Rectal smooth muscle tissue (tissue), 1 donor: ENCODE results near the gene SYT2.
"Not testable (repeated sequence)": the region's sequence is repeated elsewhere in the genome, so short reads cannot be mapped to it uniquely, and the experiment has no call there.

Experiments
- H3K27ac ChIP-seq: one replicate; pipeline ENCODE4 v1.7.0; 2013; ENCODE audit warnings: low read depth, low read length, inconsistent platforms
- H3K27me3 ChIP-seq: one replicate; pipeline ENCODE4 v1.7.0; 2013; ENCODE audit warnings: low read length; ENCODE audit not compliant: control insufficient read depth, insufficient read depth
- H3K36me3 ChIP-seq: one replicate; pipeline ENCODE4 v1.7.0; 2013; ENCODE audit warnings: low read length; ENCODE audit not compliant: control insufficient read depth, insufficient read depth
- H3K4me1 ChIP-seq: one replicate; pipeline ENCODE4 v1.7.0; 2013; ENCODE audit warnings: low read length; ENCODE audit not compliant: control insufficient read depth, insufficient read depth
- H3K4me3 ChIP-seq: one replicate; pipeline ENCODE4 v1.7.0; 2013; ENCODE audit warnings: low read length
- H3K9ac ChIP-seq: one replicate; pipeline ENCODE4 v1.7.0; 2013; ENCODE audit warnings: low read length

The SYT2 gene

DNA sequence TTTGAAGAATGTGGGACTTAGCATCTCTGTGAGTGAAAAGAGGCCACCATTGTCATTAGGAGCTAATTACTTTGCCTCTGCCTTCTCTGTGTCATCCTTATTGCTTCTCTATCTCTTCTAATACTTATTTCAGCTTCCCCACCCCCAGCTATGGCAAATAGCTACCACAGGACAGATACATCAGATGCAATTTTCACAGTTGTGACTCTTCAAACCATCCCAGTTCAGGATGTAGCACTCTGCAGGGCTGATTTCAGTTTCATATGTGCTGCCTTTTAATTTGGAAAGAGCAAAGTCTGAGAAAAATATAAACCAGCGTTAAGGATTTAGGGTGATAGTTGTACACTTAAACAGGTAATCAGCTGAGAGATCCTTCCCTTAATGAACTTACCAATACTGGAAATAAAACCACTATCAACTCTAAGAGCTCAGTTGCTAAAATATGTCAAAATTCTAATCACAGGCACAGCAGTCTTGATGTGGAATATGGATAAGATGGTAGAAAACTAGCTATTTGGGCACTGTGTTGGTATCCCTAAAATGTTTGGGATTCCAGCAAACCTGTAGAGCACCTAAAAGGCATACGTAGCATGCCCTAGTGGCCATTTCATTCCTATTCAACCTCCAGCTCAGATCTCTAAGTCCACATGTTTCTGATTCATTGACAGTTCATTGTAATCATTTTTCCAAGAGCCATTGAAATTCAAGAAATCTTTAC is 148.4 kb downstream of the SYT2 start:
- Histone ChIP-seq H3K9ac (no peak overlapping the region), H3K27ac (peak overlapping the region; percentile 76), H3K4me3 (no peak overlapping the region), H3K4me1 (peaks cover 51% of the 10 kb centered on the region), H3K27me3 (no peaks in the 10 kb centered on the region), H3K36me3 (peaks cover 7% of the 10 kb centered on the region)

DNA sequence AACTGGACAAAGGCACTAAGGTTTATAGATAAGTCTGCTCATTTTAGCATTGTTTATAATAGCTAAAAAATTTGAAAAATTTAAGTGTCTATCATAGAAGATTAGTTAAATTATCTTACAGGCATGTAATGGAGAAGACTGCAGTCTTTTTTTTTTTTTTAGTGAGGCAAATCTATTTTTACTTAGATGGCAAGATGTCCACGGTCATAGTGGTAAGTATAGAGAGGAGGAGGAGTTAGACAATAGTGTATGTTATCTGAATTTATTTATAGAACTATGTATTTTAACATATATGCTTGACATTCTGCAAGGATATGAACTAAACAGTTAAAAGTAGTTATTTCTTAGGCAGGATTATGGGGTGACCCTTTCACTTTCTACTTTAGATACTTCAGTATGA is 149.0 kb downstream of the SYT2 start:
- H3K4me1 ChIP-seq = peaks cover 47% of the 10 kb centered on the region
- H3K4me3 ChIP-seq = no peak overlapping the region
- H3K36me3 ChIP-seq = peaks cover 7% of the 10 kb centered on the region
- peak overlapping the region; percentile 76 for H3K27ac ChIP-seq
- H3K9ac ChIP-seq = no peak overlapping the region
- H3K27me3 ChIP-seq = no peaks in the 10 kb centered on the region

DNA sequence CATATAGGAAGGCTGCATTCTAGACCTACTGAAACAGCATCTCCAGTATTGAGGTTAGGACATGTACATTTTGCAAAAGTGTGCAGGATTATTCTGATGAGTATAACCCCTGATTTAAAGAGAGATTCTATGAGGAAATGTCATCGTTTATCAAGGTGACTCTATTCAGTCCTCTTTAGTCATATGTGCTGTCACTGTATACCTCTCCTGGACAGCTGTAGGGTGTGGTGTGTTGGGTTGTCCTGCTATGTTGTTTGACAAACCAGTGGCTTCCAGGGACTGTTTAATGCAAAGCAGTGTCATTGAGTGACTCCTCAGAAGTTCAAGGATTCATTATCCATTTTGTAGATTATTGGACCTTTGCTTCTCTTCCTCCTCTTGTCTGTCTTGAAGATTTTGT is 152.6 kb downstream of the SYT2 start:
- not testable (repeated sequence) for H3K4me3 ChIP-seq, H3K27ac ChIP-seq, H3K36me3 ChIP-seq, H3K9ac ChIP-seq, H3K27me3 ChIP-seq
- H3K4me1 ChIP-seq = peaks cover 40% of the 10 kb centered on the region

DNA sequence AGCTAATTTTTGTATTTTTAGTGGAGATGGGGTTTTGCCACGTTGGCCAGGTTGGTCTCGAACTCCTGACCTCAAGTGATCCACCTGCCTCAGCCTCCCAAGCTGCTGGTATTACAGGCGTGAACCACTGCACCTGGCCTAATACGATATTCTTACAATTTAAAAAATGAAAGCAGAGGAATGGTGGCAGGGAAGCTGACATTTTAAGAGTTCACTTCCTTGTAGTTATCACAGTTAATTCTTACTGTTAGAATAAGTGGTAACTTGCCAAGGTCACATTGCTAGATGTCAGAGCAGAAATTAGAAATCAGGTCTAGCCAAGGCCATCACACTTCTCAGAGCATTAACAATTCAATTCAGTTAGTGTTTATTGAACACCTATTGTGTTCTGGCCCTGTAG is 154.2 kb downstream of the SYT2 start:
- Histone ChIP-seq H3K27ac (peak overlapping the region; percentile 64), H3K4me1 (peaks cover 32% of the 10 kb centered on the region)
- H3K36me3 ChIP-seq, H3K4me3 ChIP-seq, H3K27me3 ChIP-seq, H3K9ac ChIP-seq: not testable (repeated sequence)

DNA sequence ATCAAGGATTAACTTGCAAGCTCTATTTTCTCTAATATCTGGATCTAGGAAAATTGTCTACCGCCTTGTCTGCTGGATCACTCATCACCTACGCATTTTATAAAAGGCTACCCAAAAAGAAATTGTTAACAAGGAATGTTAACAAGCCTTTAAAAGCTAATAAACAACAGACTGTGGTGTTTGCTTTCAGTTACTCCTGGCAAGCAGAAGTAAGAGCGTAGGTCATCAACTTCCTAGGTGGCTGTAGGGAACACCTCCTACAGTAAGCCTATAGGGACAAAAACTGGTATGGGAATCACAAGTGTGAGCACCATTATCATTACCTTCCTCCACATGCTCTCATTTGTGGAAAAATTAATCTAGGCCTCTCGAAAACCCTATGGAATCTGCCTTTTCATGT is 155.6 kb downstream of the SYT2 start:
- H3K27ac ChIP-seq = peak overlapping the region; percentile 30
- not testable (repeated sequence) for H3K36me3 ChIP-seq, H3K27me3 ChIP-seq, H3K4me3 ChIP-seq, H3K9ac ChIP-seq
- H3K4me1 ChIP-seq = peaks cover 30% of the 10 kb centered on the region

DNA sequence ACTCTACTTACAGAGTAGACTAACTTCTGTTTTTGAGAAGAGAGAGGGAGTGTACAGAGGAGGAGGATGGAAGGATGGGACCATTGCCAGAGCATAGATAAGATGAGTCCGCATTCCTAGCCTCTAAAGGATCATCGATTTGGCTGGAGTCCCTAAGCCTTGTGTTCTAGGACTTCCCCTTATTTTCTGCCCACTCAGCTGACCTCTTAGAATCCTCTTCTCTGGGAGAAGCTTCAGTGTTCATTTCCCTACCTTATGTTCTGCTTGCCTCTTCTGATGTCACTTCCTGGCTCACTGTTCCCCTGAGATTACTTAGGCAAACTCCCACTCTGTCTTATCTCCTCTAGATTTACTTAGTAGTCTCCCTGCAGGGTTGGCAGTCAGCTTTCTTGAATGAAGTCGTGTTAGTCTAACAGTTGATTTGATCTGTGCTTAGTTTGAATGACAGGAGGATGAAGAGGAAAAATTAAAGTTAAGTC is 156.7 kb downstream of the SYT2 start:
- Histone ChIP-seq H3K27ac (peak overlapping the region; percentile 76), H3K36me3 (no peaks in the 10 kb centered on the region), H3K27me3 (no peaks in the 10 kb centered on the region), H3K9ac (no peak overlapping the region), H3K4me3 (no peak overlapping the region), H3K4me1 (peaks cover 30% of the 10 kb centered on the region)

DNA sequence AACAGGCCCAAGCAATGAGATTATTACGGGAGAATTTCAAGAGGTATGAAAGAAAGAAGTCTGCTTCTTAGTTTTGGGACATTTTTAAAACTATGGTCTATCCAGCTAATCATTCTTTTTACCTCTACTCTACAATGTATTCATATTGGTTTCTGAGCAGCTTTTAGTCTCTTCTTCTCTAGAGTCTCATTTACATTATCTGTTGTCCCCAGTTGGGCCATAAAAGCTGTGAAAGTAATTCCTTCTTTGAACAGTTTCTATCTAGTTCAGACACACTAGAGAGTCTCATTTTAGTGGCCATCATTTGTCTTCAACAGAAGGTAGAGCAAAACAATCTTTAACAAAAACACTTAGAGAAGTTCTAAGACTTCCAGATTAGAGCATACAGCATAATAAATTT is 157.2 kb downstream of the SYT2 start:
- peaks cover 28% of the 10 kb centered on the region for H3K4me1 ChIP-seq
- H3K4me3 ChIP-seq, H3K9ac ChIP-seq, H3K27me3 ChIP-seq, H3K36me3 ChIP-seq: not testable (repeated sequence)
- H3K27ac ChIP-seq = peak overlapping the region; percentile 76

DNA sequence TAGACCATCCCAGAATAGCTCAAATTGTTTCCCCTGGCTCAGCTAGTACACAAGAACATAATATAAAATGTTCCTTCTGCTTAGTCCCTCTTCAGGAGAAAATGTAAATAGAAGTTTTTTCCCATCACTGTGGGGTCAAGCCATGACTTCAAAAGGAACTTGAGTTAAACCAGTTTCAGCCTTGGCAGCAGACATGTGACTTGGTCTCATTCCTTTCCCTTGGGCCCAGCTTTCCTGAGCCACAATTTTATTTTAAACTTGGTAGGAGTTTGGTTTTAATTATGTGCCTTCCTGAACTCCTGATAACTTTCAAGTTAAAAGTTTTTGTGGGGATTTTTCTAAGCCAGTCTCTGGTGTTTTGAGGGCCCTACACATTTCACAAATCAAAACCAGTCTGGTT is 157.6 kb downstream of the SYT2 start:
- not testable (repeated sequence) for H3K9ac ChIP-seq, H3K27me3 ChIP-seq, H3K4me3 ChIP-seq, H3K36me3 ChIP-seq
- H3K27ac ChIP-seq = peak overlapping the region; percentile 76
- H3K4me1 ChIP-seq = peaks cover 28% of the 10 kb centered on the region

DNA sequence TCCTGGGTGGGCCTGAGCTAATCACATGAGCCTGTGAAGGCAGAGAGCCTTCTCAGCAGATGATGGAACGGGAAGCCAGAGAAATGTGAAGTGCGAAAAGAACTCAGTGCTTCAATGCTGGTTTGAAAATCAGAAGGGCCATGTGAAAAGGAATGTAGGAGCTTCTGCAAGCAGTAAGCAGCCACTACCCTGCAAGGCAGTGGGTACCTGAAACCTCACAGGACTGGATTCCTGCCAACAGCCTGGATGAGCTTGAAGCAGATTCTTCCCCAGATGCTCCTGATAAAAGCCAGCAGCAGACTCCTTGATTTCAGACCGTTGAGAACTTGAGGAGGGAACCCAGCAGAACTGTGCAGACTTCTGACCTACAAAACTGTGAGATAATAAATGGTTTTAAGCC is 158.6 kb downstream of the SYT2 start:
- Histone ChIP-seq H3K9ac (no peak overlapping the region), H3K36me3 (no peaks in the 10 kb centered on the region), H3K4me3 (no peak overlapping the region), H3K27ac (peak overlapping the region; percentile 76), H3K27me3 (no peaks in the 10 kb centered on the region), H3K4me1 (peaks cover 23% of the 10 kb centered on the region)

DNA sequence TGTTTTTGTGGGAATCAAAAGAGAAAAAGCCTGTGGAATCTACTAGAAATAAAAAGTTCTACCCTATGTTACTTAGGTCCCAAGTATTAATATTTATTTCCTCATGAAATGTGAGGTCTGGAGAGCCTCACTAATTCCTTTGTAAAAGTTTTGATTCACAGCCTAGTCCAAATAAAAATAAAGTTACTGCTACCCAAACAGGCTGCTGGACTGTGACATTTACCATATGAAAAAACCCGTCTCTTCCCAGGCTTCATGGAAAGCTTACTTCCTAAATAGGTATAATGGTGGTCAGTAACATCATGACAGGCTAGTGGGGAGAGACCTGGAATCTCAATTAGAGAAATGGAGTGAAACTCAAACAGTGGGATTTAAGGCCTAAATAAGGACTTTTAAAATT is 160.2 kb downstream of the SYT2 start:
- not testable (repeated sequence) for H3K36me3 ChIP-seq, H3K9ac ChIP-seq, H3K27me3 ChIP-seq, H3K4me3 ChIP-seq
- peak overlapping the region; percentile 85 for H3K27ac ChIP-seq
- peaks cover 25% of the 10 kb centered on the region for H3K4me1 ChIP-seq

DNA sequence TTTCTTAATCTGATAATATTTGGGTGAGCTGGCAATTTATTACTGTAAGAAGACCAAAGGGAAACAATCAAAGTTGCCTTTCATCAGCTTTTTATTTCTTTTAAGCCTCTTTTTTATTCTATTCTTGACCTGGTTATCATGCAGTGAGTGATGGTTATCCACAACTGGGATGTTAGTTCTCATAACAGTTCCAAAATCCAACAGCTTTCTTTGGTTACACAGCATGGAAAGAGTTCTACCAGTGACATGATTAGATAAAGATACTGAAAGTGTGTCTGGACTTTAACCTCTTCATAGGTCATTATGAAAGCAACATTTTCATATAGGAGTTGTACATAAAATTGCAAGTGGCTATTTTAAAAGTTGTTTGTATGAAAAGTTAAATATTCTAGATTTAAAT is 163.0 kb downstream of the SYT2 start:
- peak overlapping the region; percentile 86 for H3K27ac ChIP-seq
- no peak overlapping the region for H3K9ac ChIP-seq
- H3K36me3 ChIP-seq = no peaks in the 10 kb centered on the region
- peaks cover 12% of the 10 kb centered on the region for H3K4me1 ChIP-seq
- no peaks in the 10 kb centered on the region for H3K27me3 ChIP-seq
- no peak overlapping the region for H3K4me3 ChIP-seq

DNA sequence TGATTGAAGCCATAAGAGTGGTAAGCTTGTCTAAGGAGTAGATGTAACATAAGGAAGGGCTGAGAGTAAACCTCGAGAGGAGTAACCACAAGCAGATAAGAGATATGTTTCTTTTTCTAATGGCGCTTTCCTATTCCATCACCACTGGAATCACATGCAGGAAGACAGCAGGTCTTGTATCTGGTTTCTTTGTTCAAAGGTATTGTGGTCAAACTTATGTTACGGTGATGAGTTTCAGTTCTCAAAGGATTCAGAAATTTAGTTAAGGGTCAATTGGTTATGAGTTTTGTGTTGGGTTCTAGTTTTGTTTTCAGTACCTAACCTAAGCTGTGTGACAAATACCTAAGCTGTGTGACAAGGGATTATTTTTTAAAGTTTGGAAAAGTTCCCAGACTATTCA is 163.5 kb downstream of the SYT2 start:
- Histone ChIP-seq H3K27ac (peak overlapping the region; percentile 86), H3K4me3 (peak overlapping the region; percentile 36), H3K4me1 (peaks cover 12% of the 10 kb centered on the region)
- not testable (repeated sequence) for H3K36me3 ChIP-seq, H3K9ac ChIP-seq, H3K27me3 ChIP-seq

DNA sequence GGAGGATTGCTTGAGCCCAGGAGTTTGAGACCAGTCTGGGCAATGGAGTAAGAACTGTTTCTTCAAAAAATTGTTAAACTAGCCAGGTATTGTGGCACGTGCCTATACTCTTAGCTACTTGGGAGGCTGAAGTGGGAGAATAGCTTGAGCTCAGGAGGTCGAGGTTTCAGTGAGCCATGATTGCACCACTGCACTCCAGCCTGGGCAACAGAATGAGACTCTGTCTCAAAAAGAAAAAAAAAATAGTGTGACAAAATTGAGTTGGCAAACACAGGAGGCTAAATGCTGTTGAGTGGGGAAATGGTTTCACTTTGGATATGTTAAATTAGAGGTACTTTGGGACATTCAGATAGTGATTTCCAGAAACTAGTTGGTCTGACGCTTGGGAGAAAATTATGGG is 163.9 kb downstream of the SYT2 start:
- not testable (repeated sequence) for H3K4me1 ChIP-seq

More for the DNA sequence above, 163.9 kb downstream of the SYT2 start:
- Histone ChIP-seq H3K27ac (peak overlapping the region; percentile 86), H3K4me3 (peak overlapping the region; percentile 36)
- H3K9ac ChIP-seq, H3K27me3 ChIP-seq, H3K36me3 ChIP-seq: not testable (repeated sequence)
